Activated CD4-positive, alpha-beta T cell treated with anti-CD3 and anti-CD28 coated beads, Interleukin-2, Interleukin-4, amounts not matched to agents 100 ng/mL and 50 ng/mL, durations not matched to agents 16 hours and 8 hours (primary cell): Measurements from ENCODE around the gene FAM120B.
"Not testable (repeated sequence)": the region's sequence is repeated elsewhere in the genome, so short reads cannot be mapped to it uniquely, and the experiment has no call there.

ENCODE experiments used
- DNase-seq: peaks from one replicate; pipeline ENCODE4 v3.0.0-alpha.2; 2020; ENCODE audit warnings: low spot score

FAM120B gene

DNA sequence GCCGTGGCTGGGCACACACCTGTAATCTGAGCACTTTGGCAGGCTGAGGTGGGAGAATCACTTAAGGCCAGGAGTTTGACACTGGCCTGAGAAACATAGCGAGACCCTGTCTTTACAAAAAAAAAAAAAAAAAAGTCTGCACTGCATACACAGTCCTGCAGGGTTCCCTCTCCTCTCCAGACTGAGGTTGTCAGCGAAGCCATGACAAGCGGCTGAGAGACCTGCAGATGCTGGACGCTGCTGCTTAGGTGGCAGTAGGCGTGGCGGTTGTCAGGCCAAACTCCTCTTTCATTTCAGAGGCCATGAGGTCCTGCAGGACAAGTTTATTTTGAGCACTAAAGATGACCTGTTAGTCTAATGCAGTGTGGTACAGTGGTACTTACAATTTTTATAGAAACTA lies 86.5 kb downstream of the FAM120B start:
- DNase-seq, result no peak

DNA sequence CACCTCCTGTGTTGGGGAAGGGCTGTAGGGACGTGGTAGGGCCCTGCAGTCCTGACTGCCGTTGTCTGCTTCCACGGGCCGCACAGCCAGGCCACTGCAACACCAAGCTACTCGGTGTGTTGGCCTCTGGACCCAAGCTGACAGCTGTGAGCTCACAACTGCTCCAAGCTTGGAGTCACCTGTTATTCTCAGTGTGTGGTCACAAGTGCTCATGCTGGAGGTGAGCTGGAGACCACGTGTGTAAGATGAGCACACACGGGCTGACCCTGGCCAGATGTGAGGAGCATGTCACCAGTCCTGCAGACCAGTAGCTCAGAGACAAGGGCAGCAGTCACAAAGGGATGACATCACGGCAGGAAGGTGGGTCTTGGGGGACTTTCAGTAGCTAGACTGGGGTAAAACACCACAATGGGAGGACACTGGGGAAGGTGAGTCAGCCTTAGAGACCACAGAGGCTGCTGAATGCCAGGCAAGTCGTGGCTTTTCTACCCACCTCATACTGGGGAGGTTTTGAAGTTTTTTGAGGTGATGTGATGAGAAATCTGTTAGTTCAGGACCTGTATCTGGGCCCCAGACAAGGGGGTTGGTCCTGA lies 87.3 kb downstream of the FAM120B start:
- DNase-seq, result peak; percentile 12

DNA sequence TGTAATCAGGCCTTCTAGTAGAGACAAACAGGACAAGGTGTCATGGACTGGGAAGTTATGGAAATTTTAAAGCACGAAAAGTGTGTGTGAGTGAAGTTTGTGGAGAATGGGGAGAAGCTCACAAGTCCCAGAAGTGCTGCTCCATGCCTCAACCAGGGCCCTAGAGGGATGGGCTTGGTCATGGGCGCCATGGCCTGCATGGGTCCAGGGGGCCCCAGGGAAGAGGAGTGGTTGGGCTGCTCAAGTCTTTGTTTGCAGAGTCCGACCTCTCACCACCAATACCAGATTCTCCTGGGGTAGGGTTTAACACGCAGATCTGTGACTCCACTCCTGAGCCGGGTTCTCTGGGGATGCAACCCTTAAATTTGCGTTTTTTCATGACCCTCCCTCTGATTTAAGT lies 88.4 kb downstream of the FAM120B start:
- DNase-seq, result no peak

DNA sequence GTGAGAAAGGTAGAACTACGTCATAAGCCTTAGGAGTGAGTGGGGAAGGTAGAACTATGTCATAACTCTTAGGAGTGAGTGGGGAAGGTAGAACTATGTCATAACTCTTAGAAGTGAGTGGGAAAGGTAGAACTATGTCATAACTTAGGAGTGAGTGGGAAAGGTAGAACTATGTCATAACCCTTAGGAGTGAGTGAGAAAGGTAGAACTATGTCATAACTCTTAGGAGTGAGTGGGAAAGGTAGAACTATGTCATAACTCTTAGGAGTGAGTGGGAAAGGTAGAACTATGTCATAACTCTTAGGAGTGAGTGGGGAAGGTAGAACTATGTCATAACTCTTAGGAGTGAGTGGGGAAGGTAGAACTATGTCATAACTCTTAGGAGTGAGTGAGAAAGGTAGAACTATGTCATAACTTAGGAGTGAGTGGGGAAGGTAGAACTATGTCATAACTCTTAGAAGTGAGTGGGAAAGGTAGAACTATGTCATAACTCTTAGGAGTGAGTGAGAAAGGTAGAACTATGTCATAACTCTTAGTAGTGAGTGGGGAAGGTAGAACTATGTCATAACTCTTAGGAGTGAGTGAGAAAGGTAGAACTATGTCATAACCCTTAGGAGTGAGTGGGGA lies 92.3 kb downstream of the FAM120B start:
- DNase-seq, result not testable (repeated sequence)

DNA sequence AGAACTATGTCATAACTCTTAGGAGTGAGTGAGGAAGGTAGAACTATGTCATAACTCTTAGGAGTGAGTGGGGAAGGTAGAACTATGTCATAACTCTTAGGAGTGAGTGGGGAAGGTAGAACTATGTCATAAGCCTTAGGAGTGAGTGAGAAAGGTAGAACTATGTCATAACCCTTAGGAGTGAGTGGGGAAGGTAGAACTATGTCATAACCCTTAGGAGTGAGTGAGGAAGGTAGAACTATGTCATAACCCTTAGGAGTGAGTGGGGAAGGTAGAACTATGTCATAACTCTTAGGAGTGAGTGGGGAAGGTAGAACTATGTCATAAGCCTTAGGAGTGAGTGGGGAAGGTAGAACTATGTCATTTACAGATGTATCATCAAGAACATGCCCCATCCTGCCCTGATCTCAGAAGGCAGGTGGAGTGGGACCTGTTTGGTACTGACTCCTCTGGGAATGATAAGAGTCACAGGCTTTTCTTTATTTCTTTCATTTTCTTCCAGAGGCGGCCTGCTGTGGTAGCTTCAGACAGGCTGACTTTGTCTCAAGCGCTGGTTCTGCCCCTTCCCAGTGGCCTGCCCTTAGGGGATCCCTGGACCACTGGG lies 93.5 kb downstream of the FAM120B start:
- DNase-seq, result not testable (repeated sequence)

DNA sequence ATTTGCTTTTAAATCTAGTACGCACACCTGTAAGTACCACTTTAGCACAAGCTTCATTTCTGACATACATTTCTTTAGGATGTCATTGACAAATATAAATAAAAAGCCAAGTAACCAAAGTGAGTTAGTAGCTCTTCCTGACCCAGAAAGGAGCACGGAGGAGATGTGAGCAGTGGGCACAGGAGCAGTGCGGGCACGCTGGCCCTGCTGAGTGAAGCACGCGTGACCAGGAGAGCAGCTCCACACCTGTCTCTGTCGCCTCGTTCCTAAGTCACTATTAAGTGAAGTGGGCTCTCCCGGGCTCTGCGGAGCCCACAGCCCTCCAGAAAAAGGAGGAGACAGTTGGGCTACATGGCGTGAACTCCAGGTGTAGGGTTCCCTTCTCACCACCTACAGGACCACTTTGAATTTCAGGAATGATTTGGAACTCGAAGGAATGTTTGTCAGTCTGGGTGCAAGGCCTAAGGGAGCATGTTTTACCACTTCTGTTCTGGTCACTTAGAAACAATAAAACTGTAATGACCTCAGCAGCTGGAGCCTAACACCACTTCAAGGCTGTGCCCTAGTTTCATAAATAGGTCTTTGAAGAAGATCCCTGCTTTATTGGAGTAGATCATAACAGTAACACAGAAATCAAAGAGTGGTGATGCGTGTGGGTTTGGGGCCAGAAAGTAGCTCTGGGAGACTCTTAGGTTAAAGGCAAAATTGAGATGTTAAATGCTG lies 95.9 kb downstream of the FAM120B start:
- no peak for DNase-seq

DNA sequence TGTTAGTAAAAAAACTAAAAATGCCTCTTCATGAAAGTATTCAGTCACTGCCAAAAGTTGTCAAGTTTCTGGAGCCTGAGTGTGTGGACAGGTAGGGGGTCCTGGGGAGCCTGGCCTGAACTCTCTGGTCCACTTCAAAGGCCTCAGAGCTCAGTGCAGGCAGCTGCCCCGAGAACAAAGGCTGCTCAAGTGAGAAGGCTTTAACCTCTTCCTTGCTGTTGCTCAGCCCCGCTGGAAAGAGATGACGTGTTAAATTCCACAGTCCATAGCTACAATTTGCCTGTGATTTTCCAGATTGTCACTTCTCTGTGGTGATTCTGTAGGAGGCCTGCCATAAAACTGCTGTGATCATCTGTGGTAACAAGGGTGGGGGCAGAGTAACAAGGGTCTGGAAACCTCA lies 96.9 kb downstream of the FAM120B start:
- no peak for DNase-seq

DNA sequence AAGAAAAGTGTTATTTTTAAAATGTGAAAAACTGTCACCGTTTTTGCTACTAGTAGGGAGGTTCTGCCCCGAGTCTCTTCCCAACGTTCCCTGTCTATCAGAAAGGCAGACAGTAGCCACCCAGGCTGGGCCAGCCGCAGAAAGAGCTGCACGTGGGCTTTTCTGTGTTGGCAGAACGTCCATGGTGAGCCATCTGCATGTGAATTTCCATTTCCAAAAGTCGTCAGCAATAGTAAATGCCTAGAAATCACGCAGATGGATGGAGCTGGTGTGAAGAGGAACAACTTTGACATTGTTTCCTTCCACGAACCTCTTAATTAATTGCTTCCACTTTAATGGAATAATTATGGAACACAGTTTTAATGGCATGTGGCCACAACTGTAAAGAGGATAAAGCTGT lies 97.5 kb downstream of the FAM120B start:
- no peak for DNase-seq

DNA sequence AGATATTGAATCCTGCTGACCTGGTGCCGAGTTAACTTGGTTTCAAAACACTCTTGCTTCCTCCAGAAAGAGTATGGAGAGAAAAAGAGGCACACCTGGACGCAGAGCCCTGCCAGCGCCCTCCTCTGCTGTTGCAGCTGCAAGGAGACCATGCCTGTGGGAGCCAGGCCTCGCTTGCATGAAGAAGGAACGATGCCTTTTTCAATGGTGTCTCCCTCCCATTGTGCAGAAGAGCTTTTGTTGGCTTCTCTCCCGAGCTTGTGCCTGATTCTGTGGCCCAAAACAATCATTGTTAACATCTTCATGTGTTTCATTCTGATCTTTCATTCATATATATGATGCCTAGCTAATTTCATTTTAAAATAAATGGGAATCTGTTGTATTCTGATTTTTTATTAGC lies 98.1 kb downstream of the FAM120B start:
- no peak for DNase-seq

DNA sequence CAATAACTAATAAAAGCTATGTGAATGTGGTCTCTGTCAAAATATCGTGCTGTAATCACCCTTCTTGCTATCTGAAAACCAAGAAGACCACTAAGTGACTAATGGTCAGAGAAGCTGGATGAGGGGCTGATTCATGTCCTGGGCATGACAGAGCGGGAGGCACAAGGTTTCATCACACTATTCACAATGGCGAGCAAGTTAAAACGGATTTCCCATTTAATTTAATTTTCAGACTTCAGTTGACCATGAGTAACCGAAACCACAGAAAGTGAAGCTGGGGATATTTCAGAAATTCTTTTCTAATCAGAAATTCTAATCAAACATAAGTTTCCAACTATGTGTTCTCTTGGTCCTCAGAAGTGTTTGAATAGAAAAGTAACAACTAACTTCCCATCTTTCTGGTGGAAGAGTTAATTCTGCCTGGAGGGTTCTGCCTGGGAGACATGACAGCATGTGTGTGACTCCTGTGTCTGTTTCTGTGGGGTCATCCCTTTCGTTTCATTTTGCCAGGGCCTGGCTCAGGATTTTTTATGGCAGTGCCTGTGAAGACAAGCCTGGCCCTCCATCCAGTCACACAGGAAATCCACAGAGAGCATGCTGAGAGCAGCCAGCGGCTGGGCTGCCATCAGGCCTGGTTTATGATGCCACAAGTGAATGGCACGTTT lies 98.9 kb downstream of the FAM120B start:
- no peak for DNase-seq

DNA sequence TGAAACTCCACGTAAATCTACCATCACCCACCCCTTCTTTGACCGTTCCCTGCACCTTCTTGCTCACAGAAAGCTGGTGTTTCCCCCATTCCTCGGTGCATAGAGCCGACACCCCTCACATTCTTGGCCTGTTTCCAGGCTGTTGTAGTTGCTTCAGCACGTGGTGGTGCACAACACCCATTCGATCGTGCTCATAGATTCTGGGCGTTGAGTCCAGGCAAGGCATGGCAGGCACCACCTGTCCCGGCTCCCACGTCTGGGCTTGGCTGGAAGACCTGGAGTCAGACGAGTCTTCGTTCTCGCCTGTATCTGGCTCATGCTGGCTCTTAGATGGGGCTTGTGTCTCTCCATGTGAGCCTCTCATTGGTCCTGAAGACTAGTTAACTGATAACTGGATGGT lies 100.6 kb downstream of the FAM120B start:
- DNase-seq, result no peak

DNA sequence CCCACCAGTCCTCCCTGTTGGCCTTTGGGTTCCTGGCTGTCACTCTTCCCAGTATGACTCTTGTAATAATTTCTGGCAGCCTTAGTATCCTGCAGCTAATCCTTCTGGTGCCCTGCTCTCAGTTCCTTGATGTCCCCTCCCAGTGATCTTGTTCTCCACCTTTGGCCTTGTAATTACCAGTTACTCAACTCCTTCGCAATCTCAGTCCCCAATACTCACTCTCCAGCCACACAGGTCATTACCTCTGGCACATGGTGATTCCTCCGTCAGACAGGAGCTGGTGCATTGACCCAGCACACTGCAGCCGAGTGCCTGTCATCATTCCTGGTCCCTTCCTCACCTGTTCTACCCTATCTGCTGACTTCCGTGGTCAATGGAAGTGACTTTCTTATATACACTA lies 101.4 kb downstream of the FAM120B start:
- no peak for DNase-seq

DNA sequence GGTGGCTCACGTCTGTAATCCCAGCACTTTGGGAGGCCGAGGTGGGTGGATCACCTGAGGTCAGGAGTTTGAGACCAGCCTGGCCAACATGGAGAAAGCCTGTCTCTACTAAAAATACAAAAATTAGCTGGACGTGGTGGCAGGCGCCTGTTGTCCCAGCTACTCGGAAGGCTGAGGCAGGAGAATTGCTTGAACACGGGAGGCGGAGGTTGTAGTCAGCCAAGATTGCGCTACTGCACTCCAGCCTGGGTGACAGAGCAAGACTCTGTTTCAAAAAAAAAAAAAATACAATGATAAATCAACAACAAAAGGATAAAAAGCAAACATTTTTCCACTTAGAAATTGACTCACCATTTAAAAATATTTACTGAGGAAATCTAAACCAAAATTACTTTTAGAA lies 103.2 kb downstream of the FAM120B start:
- not testable (repeated sequence) for DNase-seq

DNA sequence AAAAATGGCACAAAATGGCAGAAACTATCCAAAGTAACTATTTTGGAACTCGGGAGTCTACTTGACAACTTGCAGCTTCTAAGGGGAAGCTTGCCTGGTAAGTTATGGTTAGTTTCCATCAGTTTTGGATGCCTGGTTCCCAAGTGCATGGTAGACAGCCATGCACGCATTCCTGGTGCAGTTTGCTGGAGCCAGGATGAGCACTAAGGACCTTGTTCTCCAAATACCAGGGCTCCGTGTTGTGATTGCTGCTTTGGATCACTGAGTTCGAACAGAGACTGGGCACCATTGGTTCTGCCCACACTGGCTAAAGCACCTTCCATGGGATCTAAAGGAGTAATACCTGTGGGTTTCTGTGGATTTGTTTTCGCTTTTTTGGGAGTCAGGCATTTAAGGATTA lies 103.7 kb downstream of the FAM120B start:
- DNase-seq, result no peak

DNA sequence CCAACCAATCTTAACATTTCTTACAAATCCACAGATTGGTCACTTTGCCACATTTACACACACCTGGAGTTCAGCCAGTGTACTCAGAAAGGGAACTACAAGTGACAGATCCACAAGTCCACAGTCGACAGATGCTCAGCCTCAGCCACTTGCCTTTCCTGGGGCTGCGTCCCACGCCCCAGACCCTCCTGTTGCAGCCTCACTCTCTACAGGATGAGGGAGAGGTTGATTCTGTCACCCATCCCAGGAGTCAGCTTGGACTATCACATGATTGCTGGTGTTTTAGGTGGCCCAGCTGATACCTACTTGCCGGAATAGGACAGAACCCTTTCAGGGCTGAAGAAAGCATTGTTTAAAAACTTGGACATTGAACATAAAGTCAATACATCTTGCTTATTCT lies 108.8 kb downstream of the FAM120B start:
- no peak for DNase-seq

DNA sequence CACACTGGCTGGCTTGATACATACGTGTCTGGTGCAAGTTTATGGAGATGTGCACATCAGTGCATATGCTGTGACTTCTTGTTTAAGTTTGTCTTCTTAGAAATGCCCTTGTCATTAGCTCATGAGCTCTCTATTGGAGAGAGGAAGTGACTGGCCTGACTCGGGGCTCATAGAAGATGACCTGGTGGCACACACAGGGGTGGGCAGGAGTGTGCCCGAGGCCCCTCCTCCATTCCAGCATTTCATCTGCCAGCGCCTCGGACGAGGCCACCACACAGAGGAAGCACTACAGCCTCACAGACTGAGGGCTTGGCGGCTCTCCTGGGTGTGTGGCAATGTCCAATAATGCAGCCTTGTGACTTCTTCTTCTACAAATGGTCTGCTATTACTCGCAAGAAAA lies 109.7 kb downstream of the FAM120B start:
- no peak for DNase-seq

DNA sequence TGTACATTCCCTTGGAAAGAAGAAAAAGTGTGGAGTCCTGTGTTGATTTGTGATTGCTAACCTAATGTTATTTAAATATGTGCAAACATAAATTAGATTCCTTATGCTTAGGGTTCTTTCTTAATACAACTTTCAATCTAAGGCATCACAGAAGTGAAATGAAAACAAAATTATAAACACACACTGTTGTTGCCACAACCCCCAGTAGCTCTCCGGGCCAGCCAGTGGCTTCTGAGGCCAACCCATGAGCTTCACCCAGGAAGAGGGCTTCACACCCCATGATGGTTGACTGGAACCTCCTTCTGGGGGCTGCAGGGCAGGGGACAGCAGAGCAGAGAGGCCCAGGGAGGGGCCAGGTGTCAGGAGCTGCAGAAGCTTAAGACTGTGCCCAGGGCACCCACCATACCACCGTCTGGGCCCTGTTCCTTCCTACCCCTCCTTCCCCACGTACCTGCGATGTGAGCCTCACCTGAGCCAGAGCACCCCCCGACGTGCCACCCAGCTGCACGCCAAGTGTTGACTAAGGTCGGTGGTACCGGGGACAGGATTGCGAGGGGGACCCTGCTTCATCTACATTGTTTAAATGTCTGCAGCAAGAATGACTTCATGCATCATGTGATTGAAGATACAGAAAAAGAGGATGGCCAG lies 110.5 kb downstream of the FAM120B start:
- DNase-seq, result no peak

DNA sequence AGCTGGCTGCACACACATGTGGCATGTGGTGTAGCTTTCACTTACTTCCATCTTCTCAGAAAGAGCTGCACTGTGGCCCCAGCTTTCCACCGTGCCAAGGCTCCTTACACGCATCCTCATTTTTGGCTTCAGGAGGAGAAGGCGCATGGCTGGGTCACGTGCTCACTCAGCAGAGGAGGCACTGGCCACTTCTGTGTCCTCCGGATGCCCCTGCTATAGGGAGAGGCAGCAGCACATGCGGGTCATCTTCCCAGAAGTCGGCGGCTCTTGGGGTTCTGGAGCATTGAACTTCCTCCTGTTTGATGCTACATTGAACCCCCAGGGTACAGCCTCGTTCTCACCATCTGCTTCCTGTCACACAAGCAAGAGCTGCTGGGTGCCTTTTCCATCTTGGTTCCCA lies 111.3 kb downstream of the FAM120B start:
- DNase-seq, result no peak

DNA sequence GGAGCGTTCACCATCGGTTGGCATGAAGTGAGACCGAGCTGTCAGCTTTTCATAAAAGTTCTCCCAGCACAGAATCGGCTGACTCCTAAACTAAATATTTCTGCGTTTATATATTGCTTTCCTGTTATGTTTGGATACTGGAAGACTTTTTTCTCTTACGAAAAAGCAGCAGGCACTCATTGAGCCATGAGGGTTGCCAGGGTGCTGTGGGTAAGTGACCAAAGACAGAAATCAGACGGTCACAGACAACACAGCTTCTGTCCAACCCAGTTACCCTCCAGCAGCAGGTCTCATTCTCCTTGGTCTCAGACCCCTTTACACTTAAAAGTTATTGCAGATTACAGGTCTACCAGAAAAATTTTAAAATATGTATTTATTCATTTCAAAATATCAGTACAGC lies 113.7 kb downstream of the FAM120B start:
- no peak for DNase-seq

DNA sequence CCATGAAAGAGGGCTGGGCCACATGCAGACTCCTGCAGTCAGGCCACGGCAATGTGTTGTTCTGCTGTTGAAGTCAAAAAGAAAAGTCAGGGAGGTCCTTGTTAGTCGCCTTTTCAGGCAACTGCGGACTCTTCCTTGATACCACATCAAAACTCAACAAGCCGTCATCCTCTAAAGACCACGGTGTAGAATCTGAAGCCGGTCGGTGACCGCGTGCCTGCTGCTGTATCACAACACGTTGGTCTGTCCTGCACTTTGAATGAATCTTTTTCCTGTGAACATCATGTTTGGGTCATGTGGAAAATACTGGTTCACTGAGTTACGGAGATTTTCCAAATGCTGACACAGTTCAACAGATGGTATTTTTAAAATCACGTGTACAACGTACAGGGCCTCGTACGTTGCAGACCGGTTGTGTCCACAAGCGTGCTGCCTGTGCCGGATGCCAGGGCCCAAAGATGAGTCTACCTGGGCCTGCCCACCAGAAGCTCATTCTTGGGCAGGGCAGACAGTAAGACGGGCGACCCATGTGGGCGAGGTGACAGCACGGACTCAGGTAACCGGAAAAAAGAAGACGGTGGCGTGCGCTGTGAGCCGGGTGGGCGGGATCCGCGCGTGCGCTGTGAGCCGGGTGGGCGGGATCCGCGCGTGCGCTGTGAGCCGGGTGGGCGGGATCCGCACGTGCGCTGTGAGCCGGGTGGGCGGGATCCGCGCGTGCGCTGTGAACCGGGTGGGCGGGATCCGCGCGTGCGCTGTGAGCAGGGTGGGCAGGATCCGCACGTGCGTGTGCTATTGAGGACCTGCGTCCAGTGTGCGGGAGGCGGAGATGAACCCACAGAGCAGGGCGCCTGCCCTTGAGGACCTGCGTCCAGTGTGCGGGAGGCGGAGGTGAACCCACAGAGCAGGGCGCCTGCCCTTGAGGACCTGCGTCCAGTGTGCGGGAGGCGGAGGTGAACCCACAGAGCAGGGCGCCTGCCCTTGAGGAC lies 114.5 kb downstream of the FAM120B start:
- DNase-seq, result no peak

DNA sequence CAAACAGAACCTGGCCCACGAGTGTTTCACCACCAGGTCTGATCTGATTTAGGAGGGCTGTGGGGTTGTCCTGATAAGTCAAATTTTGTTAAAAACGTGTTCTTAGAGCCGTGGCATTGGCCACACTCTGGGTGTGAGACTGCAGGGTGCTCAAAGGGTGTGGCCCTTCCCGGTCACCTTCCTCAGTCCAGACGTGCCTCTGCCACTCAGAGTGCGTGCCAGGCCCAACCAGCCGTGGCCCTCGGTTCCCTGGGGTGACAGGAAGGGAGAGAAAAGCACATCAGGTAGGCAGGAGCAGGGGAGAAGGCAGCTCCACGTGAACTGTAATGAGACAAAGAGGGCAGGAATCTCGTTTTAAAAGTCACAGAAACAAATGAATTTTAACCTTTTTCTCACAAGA lies 115.4 kb downstream of the FAM120B start:
- DNase-seq, result no peak
